ENCODE results near the gene KRTAP10-4. TPM values are rescaled to one million over a fixed set of nuclear protein-coding genes. Genes with fewer than 3 reads are reported as not detected.

KRTAP10-4 gene
- total and polyA plus RNA-seq, 10 donors = not detected

DNA sequence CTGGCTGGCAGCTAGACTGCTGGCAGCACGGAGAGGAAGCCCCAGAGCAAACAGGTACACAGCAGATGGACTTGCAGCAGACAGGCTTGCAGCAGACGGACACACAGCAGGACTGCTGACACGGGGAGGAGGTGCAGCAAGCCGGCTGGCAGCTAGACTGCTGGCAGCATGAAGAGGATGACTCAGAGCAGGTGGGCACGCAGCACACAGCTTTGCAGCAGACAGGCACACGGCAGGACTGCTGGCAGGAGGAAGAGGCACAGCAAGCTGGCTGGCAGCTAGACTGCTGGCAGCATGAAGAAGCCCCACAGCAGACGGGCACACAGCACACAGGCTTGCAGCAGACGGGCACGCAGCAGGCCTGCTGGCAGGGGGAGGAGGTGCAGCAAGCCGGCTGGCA, 22.7 kb upstream of the KRTAP10-4 start:
- H3K4me3 ChIP-seq = no peak overlapping the region
- H3K27ac ChIP-seq = no peak overlapping the region
- H3K4me1 ChIP-seq = peaks cover 0 to 13% (median 0%) of the 10 kb centered on the region in 6 donors
- WGBS, 5 donors = 61 to 83% (median 72%) methylated on average over 3 to 10 of the region's 10 CpGs
- DNase-seq = peak; percentile 51
- H3K27me3 ChIP-seq (replicated peaks in 1 of 7) = peaks cover 0 to 58% (median 6%) of the 10 kb centered on the region in 7 donors
- TF ChIP-seq POLR2A (IDR thresholded peaks at IDR 0.05) (no peak), POLR2AphosphoS5 (IDR thresholded peaks at IDR 0.05) (no peak)
- TF ChIP-seq, protein P1, sequence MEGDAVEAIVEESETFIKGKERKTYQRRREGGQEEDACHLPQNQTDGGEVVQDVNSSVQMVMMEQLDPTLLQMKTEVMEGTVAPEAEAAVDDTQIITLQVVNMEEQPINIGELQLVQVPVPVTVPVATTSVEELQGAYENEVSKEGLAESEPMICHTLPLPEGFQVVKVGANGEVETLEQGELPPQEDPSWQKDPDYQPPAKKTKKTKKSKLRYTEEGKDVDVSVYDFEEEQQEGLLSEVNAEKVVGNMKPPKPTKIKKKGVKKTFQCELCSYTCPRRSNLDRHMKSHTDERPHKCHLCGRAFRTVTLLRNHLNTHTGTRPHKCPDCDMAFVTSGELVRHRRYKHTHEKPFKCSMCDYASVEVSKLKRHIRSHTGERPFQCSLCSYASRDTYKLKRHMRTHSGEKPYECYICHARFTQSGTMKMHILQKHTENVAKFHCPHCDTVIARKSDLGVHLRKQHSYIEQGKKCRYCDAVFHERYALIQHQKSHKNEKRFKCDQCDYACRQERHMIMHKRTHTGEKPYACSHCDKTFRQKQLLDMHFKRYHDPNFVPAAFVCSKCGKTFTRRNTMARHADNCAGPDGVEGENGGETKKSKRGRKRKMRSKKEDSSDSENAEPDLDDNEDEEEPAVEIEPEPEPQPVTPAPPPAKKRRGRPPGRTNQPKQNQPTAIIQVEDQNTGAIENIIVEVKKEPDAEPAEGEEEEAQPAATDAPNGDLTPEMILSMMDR (IDR thresholded peaks at IDR 0.05 in 8 of 11, conservative IDR thresholded peaks at IDR 0.05 in 3 of 11) = no peak
- peaks cover 2 to 29% (median 19%) of the 10 kb centered on the region in 8 donors for H3K9me3 ChIP-seq
- H3K36me3 ChIP-seq = no peaks in the 10 kb centered on the region
- intact Hi-C loops (cut with DNase I; ENCODE audit: low total_unique reads) = no loop called here

DNA sequence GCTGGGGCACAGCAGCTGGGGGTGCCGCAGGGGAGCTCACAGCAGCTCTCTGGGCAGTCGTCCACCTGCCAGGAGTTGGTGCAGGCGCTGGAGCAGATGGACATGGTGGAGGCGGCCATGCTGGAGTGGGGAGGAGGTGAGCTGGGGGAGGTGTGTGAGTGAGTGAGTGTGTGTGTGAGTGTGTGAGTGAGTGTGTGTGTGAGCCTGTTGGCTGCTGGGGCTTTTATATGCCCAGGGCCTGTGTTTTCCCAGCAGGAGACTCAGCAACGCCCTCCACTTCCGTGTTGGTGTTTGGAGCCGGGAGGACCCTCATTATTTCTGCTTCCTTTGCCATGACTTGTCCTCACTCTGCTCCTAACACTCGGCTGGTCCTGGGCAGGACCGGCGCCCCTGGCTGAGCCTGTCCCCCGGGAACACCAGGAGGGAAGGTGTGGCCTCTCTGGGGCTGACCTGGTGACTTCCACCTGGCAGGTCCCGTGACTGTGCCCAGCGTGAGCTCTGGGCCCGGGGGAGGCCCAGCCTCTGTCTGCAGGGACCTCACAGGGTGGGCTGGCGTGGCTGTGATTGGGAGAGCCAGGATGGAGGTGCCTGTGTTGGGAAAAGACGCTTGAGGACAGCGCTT, 22.1 kb upstream of the KRTAP10-4 start, which contains the start of gene KRTAP10-2:
TSS of gene KRTAP10-2 (minus strand) at position 166 of the 622 bp plus-strand sequence. CDS start at position 119, 47 bp downstream.
- H3K27me3 ChIP-seq (replicated peaks in 1 of 7) = peaks cover 0 to 63% (median 6%) of the 10 kb centered on the region in 7 donors
- 69 to 77% (median 75%) methylated on average over 11 to 17 of the region's 17 CpGs for WGBS, 5 donors
- H3K27ac ChIP-seq = no peak within 1 kb of the TSS
- H3K4me3 ChIP-seq = no peak within 1 kb of the TSS
- H3K4me1 ChIP-seq = peaks cover 0 to 13% (median under 1%) of the 10 kb centered on the region in 6 donors
- DNase-seq = peak; percentile 69
- intact Hi-C loops (cut with DNase I; ENCODE audit: low total_unique reads) = no loop called here
- TF ChIP-seq POLR2AphosphoS5 (IDR thresholded peaks at IDR 0.05) = no peak
- no peak for TF ChIP-seq POLR2A (IDR thresholded peaks at IDR 0.05)
- TF ChIP-seq, protein P1 (IDR thresholded peaks at IDR 0.05 in 8 of 11, conservative IDR thresholded peaks at IDR 0.05 in 3 of 11) = no peak
- H3K9me3 ChIP-seq = peaks cover 1 to 23% (median 13%) of the 10 kb centered on the region in 8 donors
- no peaks in the 10 kb centered on the region for H3K36me3 ChIP-seq

DNA sequence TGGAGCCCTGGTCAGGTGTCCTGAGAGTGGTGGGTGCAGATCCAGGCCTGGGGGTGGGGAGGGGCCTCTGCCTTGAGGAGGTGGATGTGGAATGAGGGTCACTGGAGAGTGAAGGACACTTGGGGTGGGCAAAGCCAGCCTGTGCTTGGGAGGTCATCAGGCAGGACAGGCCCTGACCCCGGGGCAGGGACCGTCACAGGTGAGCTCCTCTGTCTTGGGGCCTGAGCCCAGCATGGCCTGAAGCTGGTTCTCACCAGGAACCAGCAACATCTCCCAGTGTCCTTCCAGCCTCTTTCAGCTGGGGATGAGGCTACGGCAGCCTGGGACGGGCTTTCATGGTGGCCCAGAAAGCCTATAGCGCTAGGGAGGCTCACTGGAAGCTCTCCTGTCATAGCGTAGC, 21.4 kb upstream of the KRTAP10-4 start:
- Histone ChIP-seq H3K27me3 (replicated peaks in 1 of 7) (peaks cover 0 to 70% (median 6%) of the 10 kb centered on the region in 7 donors), H3K27ac (no peak overlapping the region), H3K36me3 (no peaks in the 10 kb centered on the region), H3K9me3 (peaks cover 0 to 16% (median 6%) of the 10 kb centered on the region in 8 donors), H3K4me3 (no peak overlapping the region), H3K4me1 (peaks cover 0 to 13% (median 2%) of the 10 kb centered on the region in 6 donors)
- 88 to 97% (median 94%) methylated on average over 5 to 6 of the region's 6 CpGs for WGBS, 5 donors
- intact Hi-C loops (cut with DNase I; ENCODE audit: low total_unique reads) = no loop called here
- peak; percentile 58 for DNase-seq
- TF ChIP-seq POLR2A (IDR thresholded peaks at IDR 0.05) (no peak), POLR2AphosphoS5 (IDR thresholded peaks at IDR 0.05) (no peak)
- TF ChIP-seq, protein P1 (IDR thresholded peaks at IDR 0.05 in 8 of 11, conservative IDR thresholded peaks at IDR 0.05 in 3 of 11) = no peak

DNA sequence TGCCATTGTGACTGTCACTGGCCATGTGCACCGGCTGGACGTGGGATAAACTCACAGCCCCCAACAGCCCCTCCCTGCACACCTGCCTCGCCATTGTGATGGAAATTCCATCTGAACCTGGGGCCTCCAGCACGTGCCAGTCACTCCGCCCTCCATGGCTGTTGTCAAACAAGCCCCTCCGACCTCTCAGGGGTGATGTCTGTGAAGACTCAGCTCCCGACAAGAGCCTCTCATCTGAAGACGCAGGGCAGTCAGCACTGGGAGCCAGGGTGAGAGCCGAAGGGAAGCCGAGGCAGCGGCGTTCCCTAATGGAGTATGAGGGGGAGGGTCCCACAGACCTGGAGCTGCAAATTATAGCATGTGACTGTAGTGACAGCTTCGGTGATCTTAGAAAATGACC, 20.8 kb upstream of the KRTAP10-4 start:
- no peaks in the 10 kb centered on the region for H3K36me3 ChIP-seq
- 75 to 85% (median 83%) methylated on average over 11 to 13 of the region's 13 CpGs for WGBS, 5 donors
- H3K4me3 ChIP-seq = no peak overlapping the region
- no peak overlapping the region for H3K27ac ChIP-seq
- H3K27me3 ChIP-seq (replicated peaks in 1 of 7) = peaks cover 0 to 75% (median 6%) of the 10 kb centered on the region in 7 donors
- peaks cover 0 to 10% (median under 1%) of the 10 kb centered on the region in 8 donors for H3K9me3 ChIP-seq
- TF ChIP-seq POLR2A (IDR thresholded peaks at IDR 0.05) (no peak), POLR2AphosphoS5 (IDR thresholded peaks at IDR 0.05) (no peak)
- TF ChIP-seq, protein P1 (IDR thresholded peaks at IDR 0.05 in 8 of 11, conservative IDR thresholded peaks at IDR 0.05 in 3 of 11) = no peak
- no peak for DNase-seq
- intact Hi-C loops (cut with DNase I; ENCODE audit: low total_unique reads) = no loop called here
- H3K4me1 ChIP-seq = peaks cover 0 to 13% (median 2%) of the 10 kb centered on the region in 6 donors

All from spleen (tissue), 11 donors.